ENCODE measurements around the gene RALGAPA1.

GRCh38 chr14:35766036-35766699, 42.9 kb downstream of the RALGAPA1 start:
- TF ChIP-seq CTCF (IDR thresholded peaks at IDR 0.05) (no peak), POLR2A (IDR thresholded peaks at IDR 0.05) (no peak)

Measured in right lobe of liver (tissue), 4 donors.